PC-9 (cell line): ENCODE data around the gene MAB21L3.

Experiments
- EZH2 ChIP-seq: fragments of 200-600 bp; sonication (generic); IDR thresholded peaks from 2 replicates; pipeline ENCODE4 v1.8.0; 2017; ENCODE audit warnings: antibody characterized with exemption, low read depth
- TF ChIP-seq, protein P1 (sequence below): fragments of 200-600 bp; sonication (generic); conservative IDR thresholded peaks from 2 replicates; pipeline ENCODE4 v1.6.1; 2017; ENCODE audit warnings: mixed run types, antibody characterized with exemption, mild to moderate bottlenecking, moderate library complexity

DNA sequence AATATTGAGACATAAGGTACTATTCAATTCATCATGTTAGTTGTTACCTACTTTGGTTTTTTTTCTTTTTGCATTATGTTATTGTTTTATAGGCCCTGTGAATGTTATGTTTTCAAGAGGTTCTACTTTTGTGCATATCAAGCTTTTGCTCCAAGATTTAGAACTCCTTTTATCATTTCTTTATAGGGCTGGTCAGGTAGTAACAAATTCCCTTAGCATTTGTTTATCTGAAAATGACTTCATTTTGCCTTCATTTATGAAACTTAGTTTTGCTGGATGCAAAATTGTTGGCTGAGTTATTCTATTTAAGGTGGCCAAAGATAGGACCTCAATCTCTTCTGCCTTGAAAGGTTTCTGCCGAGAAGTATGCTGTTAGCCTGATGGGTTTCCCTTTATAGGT is 21.3 kb upstream of the MAB21L3 start:
- TF ChIP-seq, protein P1, sequence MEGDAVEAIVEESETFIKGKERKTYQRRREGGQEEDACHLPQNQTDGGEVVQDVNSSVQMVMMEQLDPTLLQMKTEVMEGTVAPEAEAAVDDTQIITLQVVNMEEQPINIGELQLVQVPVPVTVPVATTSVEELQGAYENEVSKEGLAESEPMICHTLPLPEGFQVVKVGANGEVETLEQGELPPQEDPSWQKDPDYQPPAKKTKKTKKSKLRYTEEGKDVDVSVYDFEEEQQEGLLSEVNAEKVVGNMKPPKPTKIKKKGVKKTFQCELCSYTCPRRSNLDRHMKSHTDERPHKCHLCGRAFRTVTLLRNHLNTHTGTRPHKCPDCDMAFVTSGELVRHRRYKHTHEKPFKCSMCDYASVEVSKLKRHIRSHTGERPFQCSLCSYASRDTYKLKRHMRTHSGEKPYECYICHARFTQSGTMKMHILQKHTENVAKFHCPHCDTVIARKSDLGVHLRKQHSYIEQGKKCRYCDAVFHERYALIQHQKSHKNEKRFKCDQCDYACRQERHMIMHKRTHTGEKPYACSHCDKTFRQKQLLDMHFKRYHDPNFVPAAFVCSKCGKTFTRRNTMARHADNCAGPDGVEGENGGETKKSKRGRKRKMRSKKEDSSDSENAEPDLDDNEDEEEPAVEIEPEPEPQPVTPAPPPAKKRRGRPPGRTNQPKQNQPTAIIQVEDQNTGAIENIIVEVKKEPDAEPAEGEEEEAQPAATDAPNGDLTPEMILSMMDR = no peak
- TF ChIP-seq EZH2 = no peak
